Hepatocyte (in vitro differentiated cells): ENCODE measurements around the gene HLA-DRB1.

ENCODE experiments used
- EZH2 ChIP-seq: fragments of 200-600 bp; sonication (generic); IDR thresholded peaks from 2 replicates; pipeline ENCODE4 v1.6.1; 2016; ENCODE audit warnings: antibody characterized with exemption, mild to moderate bottlenecking, borderline replicate concordance
- EZH2phosphoT487 ChIP-seq: fragments of 200-600 bp; sonication (generic); IDR thresholded peaks from one replicate; pipeline ENCODE4 v1.6.1; 2018; ENCODE audit warnings: antibody characterized with exemption, mild to moderate bottlenecking, low read depth, moderate library complexity; ENCODE audit not compliant: unreplicated experiment, severe bottlenecking
- TF ChIP-seq, protein P1 (sequence below): fragments of 200-600 bp; sonication (generic); IDR thresholded peaks from 2 replicates; pipeline ENCODE4 v1.5.1; 2016; ENCODE audit warnings: antibody characterized with exemption, mild to moderate bottlenecking; ENCODE audit not compliant: poor library complexity

GRCh38 chr6:32568561-32568960, 21.1 kb downstream of the HLA-DRB1 start:
- TF ChIP-seq, protein P1, sequence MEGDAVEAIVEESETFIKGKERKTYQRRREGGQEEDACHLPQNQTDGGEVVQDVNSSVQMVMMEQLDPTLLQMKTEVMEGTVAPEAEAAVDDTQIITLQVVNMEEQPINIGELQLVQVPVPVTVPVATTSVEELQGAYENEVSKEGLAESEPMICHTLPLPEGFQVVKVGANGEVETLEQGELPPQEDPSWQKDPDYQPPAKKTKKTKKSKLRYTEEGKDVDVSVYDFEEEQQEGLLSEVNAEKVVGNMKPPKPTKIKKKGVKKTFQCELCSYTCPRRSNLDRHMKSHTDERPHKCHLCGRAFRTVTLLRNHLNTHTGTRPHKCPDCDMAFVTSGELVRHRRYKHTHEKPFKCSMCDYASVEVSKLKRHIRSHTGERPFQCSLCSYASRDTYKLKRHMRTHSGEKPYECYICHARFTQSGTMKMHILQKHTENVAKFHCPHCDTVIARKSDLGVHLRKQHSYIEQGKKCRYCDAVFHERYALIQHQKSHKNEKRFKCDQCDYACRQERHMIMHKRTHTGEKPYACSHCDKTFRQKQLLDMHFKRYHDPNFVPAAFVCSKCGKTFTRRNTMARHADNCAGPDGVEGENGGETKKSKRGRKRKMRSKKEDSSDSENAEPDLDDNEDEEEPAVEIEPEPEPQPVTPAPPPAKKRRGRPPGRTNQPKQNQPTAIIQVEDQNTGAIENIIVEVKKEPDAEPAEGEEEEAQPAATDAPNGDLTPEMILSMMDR = no peak
- TF ChIP-seq EZH2 = no peak
- TF ChIP-seq EZH2phosphoT487 = no peak
